22Rv1 (cell line): Measurements from ENCODE around the gene CYP19A1.

Experiments used
- ZFX ChIP-seq: fragments of 450-650 bp; IDR thresholded peaks from 2 replicates; pipeline ENCODE4 v1.6.1; 2017; ENCODE audit warnings: antibody characterized with exemption, borderline replicate concordance
- TF ChIP-seq, protein P1 (sequence below): fragments of 450-650 bp; IDR thresholded peaks from 2 replicates; pipeline ENCODE4 v1.5.1; 2017; ENCODE audit warnings: mild to moderate bottlenecking

DNA sequence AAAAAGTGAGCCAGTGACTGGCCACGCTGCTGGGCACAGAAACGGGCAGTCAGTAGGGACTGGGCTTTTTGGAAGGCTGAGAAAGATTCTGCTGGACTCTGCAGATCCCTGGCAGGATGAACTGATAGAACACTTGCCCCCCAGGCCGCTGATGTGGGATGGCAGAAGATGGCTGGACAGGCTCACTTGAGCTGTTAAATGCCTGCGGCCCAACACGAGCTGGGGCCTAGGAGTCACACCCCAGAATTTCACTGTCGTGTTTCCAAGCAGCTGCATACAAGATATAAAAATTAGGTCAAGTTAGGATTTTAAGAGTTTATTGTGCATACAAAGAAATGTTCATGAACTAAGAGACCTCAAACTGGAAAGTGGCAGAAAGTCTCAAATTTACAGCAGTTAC is 29.9 kb upstream of the CYP19A1 start:
- TF ChIP-seq, protein P1, sequence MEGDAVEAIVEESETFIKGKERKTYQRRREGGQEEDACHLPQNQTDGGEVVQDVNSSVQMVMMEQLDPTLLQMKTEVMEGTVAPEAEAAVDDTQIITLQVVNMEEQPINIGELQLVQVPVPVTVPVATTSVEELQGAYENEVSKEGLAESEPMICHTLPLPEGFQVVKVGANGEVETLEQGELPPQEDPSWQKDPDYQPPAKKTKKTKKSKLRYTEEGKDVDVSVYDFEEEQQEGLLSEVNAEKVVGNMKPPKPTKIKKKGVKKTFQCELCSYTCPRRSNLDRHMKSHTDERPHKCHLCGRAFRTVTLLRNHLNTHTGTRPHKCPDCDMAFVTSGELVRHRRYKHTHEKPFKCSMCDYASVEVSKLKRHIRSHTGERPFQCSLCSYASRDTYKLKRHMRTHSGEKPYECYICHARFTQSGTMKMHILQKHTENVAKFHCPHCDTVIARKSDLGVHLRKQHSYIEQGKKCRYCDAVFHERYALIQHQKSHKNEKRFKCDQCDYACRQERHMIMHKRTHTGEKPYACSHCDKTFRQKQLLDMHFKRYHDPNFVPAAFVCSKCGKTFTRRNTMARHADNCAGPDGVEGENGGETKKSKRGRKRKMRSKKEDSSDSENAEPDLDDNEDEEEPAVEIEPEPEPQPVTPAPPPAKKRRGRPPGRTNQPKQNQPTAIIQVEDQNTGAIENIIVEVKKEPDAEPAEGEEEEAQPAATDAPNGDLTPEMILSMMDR: no peak
- TF ChIP-seq ZFX: no peak
